ENCODE measurements around the gene FXYD5.

The FXYD5 gene

GRCh38 chr19:35119091-35119490, 35.4 kb upstream of the FXYD5 start:
- TF ChIP-seq POU2F2 (IDR thresholded peaks at IDR 0.05; ENCODE audit: low read depth, low read length) (no peak), PAX5 (IDR thresholded peaks at IDR 0.05; ENCODE audit: insufficient read depth, low read length, severe bottlenecking) (no peak), TAF1 (IDR thresholded peaks at IDR 0.05; ENCODE audit: low read depth, low read length) (no peak), SPI1 (IDR thresholded peaks at IDR 0.05; ENCODE audit: low read depth, low read length) (no peak), POLR2AphosphoS5 (IDR thresholded peaks at IDR 0.05; ENCODE audit: low read depth, low read length) (no peak), POLR2A (IDR thresholded peaks at IDR 0.05; ENCODE audit: low read depth, low read length) (no peak)
- FAIRE-seq (no peak), DNase-seq (ENCODE audit: insufficient read length, low spot score) (no peak)

GRCh38 chr19:35119578-35120155, 34.9 kb upstream of the FXYD5 start:
- FAIRE-seq (no peak), DNase-seq (ENCODE audit: insufficient read length, low spot score) (no peak)
- no peak for TF ChIP-seq POU2F2 (IDR thresholded peaks at IDR 0.05; ENCODE audit: low read depth, low read length)
- no peak for TF ChIP-seq PAX5 (IDR thresholded peaks at IDR 0.05; ENCODE audit: insufficient read depth, low read length, severe bottlenecking)
- TF ChIP-seq POLR2AphosphoS5 (IDR thresholded peaks at IDR 0.05; ENCODE audit: low read depth, low read length): no peak
- no peak for TF ChIP-seq TAF1 (IDR thresholded peaks at IDR 0.05; ENCODE audit: low read depth, low read length)
- no peak for TF ChIP-seq POLR2A (IDR thresholded peaks at IDR 0.05; ENCODE audit: low read depth, low read length)
- TF ChIP-seq SPI1 (IDR thresholded peaks at IDR 0.05; ENCODE audit: low read depth, low read length): no peak

DNA sequence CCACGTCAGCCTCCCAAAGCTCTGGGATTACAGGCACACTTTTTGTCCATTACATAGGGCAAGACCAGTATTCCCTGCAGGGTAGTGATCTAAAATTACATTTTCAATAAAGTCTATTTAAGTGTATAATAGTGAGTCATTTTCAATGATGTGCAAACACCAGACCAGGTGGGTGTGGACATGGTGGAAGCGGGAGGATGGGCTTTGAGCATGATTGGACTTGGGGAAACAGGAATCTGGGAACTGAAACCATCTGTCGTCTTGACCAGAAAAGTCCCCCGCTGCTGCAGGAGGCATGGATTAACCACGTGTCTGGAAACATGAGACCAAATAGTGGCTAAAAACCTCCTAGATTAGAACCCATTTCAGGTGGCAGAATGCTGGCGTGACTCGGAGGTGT, 34.0 kb upstream of the FXYD5 start:
- TF ChIP-seq TAF1 (IDR thresholded peaks at IDR 0.05; ENCODE audit: low read depth, low read length): no peak
- TF ChIP-seq SPI1 (IDR thresholded peaks at IDR 0.05; ENCODE audit: low read depth, low read length): peak; percentile 42; the same call in 1 of the 2 replicates
- no peak for TF ChIP-seq POU2F2 (IDR thresholded peaks at IDR 0.05; ENCODE audit: low read depth, low read length)
- TF ChIP-seq PAX5 (IDR thresholded peaks at IDR 0.05; ENCODE audit: insufficient read depth, low read length, severe bottlenecking): no peak
- no peak for TF ChIP-seq POLR2AphosphoS5 (IDR thresholded peaks at IDR 0.05; ENCODE audit: low read depth, low read length)
- TF ChIP-seq POLR2A (IDR thresholded peaks at IDR 0.05; ENCODE audit: low read depth, low read length): no peak
- no peak for FAIRE-seq
- DNase-seq (ENCODE audit: insufficient read length, low spot score): no peak

DNA sequence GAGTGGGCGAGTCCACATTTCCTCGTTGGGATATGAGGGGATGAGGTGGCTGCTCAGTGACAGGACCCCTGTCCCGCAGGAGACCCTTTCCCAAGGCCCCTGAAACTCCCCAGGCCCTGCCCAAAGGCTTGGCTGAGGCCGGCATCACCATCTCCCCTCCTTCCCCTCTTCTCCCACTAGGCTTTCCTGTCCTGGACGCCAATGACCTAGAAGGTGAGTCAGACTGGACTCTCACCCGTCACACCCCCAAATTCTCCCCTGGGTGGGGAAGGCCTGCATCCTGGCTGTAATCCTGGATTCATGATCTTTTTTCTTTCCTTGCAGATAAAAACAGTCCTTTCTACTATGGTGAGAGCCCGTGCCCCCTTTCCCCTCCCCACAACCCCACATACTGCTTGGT, 33.6 kb upstream of the FXYD5 start:
- FAIRE-seq (no peak), DNase-seq (ENCODE audit: insufficient read length, low spot score) (no peak)
- no peak for TF ChIP-seq SPI1 (IDR thresholded peaks at IDR 0.05; ENCODE audit: low read depth, low read length)
- TF ChIP-seq POLR2AphosphoS5 (IDR thresholded peaks at IDR 0.05; ENCODE audit: low read depth, low read length): no peak
- TF ChIP-seq POU2F2 (IDR thresholded peaks at IDR 0.05; ENCODE audit: low read depth, low read length): no peak
- TF ChIP-seq POLR2A (IDR thresholded peaks at IDR 0.05; ENCODE audit: low read depth, low read length): no peak
- no peak for TF ChIP-seq PAX5 (IDR thresholded peaks at IDR 0.05; ENCODE audit: insufficient read depth, low read length, severe bottlenecking)
- no peak for TF ChIP-seq TAF1 (IDR thresholded peaks at IDR 0.05; ENCODE audit: low read depth, low read length)

GRCh38 chr19:35122687-35123551, 31.6 kb upstream of the FXYD5 start:
- no peak for DNase-seq (ENCODE audit: insufficient read length, low spot score)
- no peak for FAIRE-seq
- TF ChIP-seq POLR2A (IDR thresholded peaks at IDR 0.05; ENCODE audit: low read depth, low read length): no peak
- TF ChIP-seq PAX5 (IDR thresholded peaks at IDR 0.05; ENCODE audit: insufficient read depth, low read length, severe bottlenecking): no peak

DNA sequence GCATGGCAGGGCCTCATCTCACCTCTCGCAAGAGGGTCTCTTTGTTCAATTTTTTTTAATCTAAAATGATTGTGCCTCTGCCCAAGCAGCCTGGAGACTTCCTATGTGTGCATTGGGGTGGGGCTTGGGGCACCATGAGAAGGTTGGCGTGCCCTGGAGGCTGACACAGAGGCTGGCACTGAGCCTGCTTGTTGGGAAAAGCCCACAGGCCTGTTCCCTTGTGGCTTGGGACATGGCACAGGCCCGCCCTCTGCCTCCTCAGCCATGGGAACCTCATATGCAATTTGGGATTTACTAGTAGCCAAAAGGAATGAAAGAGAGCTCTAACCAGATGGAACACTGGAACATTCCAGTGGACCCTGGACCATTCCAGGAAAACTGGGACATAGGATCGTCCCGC, 31.0 kb upstream of the FXYD5 start:
- no peak for FAIRE-seq
- DNase-seq (ENCODE audit: insufficient read length, low spot score): no peak
- no peak for TF ChIP-seq POLR2A (IDR thresholded peaks at IDR 0.05; ENCODE audit: low read depth, low read length)
- no peak for TF ChIP-seq POU2F2 (IDR thresholded peaks at IDR 0.05; ENCODE audit: low read depth, low read length)
- no peak for TF ChIP-seq TAF1 (IDR thresholded peaks at IDR 0.05; ENCODE audit: low read depth, low read length)
- no peak for TF ChIP-seq SPI1 (IDR thresholded peaks at IDR 0.05; ENCODE audit: low read depth, low read length)
- TF ChIP-seq POLR2AphosphoS5 (IDR thresholded peaks at IDR 0.05; ENCODE audit: low read depth, low read length): no peak
- no peak for TF ChIP-seq PAX5 (IDR thresholded peaks at IDR 0.05; ENCODE audit: insufficient read depth, low read length, severe bottlenecking)

- TF ChIP-seq POLR2AphosphoS5 (IDR thresholded peaks at IDR 0.05; ENCODE audit: low read depth, low read length) (0 out of 2 replicates have a peak, but pooled peaks have one; percentile 38), POLR2A (IDR thresholded peaks at IDR 0.05; ENCODE audit: low read depth, low read length) (0 out of 2 replicates have a peak, but pooled peaks have one; percentile 32), POU2F2 (IDR thresholded peaks at IDR 0.05; ENCODE audit: low read depth, low read length) (no peak)
- DNase-seq (ENCODE audit: insufficient read length, low spot score): peak; percentile 96
- FAIRE-seq: peak; percentile 95
These were observed 30.2 kb upstream of the FXYD5 start for GRCh38 chr19:35124098-35125060.

DNA sequence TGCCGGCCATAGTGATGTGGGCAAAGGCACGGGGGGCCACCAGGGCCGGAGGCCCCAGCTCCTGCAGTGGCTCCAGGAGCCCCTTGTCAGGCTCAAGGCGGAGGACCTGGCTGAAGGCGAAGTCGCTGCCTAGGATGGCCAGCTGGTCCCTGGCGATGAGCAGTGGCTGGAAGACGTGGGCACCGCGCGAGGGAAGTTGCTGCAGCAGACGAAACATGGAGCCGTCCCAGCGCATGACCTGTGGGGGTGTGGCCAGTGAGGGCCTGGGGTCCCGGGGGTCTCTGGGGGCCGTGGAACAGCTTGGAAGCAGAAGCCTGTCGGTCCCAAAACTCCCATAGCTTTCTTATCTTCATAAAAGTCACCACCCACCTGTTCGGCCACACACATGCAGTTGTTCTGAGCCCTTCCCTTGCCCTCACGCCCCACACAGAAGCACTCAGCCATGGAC, 29.2 kb upstream of the FXYD5 start:
- DNase-seq (ENCODE audit: insufficient read length, low spot score) (no peak), FAIRE-seq (no peak)
- TF ChIP-seq POU2F2 (IDR thresholded peaks at IDR 0.05; ENCODE audit: low read depth, low read length) (no peak), POLR2AphosphoS5 (IDR thresholded peaks at IDR 0.05; ENCODE audit: low read depth, low read length) (no peak), PAX5 (IDR thresholded peaks at IDR 0.05; ENCODE audit: insufficient read depth, low read length, severe bottlenecking) (no peak), TAF1 (IDR thresholded peaks at IDR 0.05; ENCODE audit: low read depth, low read length) (no peak)
